ENCODE results near the gene ZNF254.
"Not testable (repeated sequence)": the region's sequence is repeated elsewhere in the genome, so short reads cannot be mapped to it uniquely, and the experiment has no call there.

Gene ZNF254

GRCh38 chr19:24086974-24087595 lies at the start of gene ZNF254:
Gene ZNF254 (plus strand): TSS chr19:24087187. CDS start chr19:24087308, 121 bp downstream.
- DNase-seq = peak; percentile 84

- DNase-seq = no peak
These were observed 46.4 kb upstream of the ZNF254 start for GRCh38 chr19:24040621-24041020.

- DNase-seq = not testable (repeated sequence)
These were observed 45.7 kb upstream of the ZNF254 start for GRCh38 chr19:24041326-24041725.

GRCh38 chr19:24046550-24046949 lies 40.4 kb upstream of the ZNF254 start:
- DNase-seq = no peak

GRCh38 chr19:24048261-24048660 lies 38.7 kb upstream of the ZNF254 start:
- DNase-seq = no peak

- DNase-seq = no peak
These were observed 37.5 kb upstream of the ZNF254 start for GRCh38 chr19:24049537-24049936.

- no peak for DNase-seq
These were observed 35.5 kb upstream of the ZNF254 start for GRCh38 chr19:24051516-24051915.

- no peak for DNase-seq
These were observed 34.2 kb upstream of the ZNF254 start for GRCh38 chr19:24052811-24053210.

- no peak for DNase-seq
These were observed 33.4 kb upstream of the ZNF254 start for GRCh38 chr19:24053601-24054000.

GRCh38 chr19:24054044-24054935 lies 32.7 kb upstream of the ZNF254 start:
- no peak for DNase-seq

GRCh38 chr19:24055548-24055947 lies 31.4 kb upstream of the ZNF254 start:
- no peak for DNase-seq

- no peak for DNase-seq
These were observed 29.8 kb upstream of the ZNF254 start for GRCh38 chr19:24057144-24057543.

GRCh38 chr19:24059563-24060295 lies 27.3 kb upstream of the ZNF254 start:
- no peak for DNase-seq

- no peak for DNase-seq
These were observed 26.2 kb upstream of the ZNF254 start for GRCh38 chr19:24060687-24061356.

GRCh38 chr19:24062190-24062589 lies 24.8 kb upstream of the ZNF254 start:
- no peak for DNase-seq

- DNase-seq = no peak
These were observed 23.7 kb upstream of the ZNF254 start for GRCh38 chr19:24063295-24063694.

- DNase-seq = no peak
These were observed 22.8 kb upstream of the ZNF254 start for GRCh38 chr19:24064175-24064574.

- no peak for DNase-seq
These were observed 21.7 kb upstream of the ZNF254 start for GRCh38 chr19:24065243-24065642.

GRCh38 chr19:24065865-24066604 lies 21.0 kb upstream of the ZNF254 start:
- no peak for DNase-seq

- no peak for DNase-seq
These were observed 16.9 kb upstream of the ZNF254 start for GRCh38 chr19:24069905-24070657.

GRCh38 chr19:24071078-24071477 lies 15.9 kb upstream of the ZNF254 start:
- no peak for DNase-seq

GRCh38 chr19:24072720-24073119 lies 14.3 kb upstream of the ZNF254 start:
- DNase-seq = no peak

All from CD4-positive, alpha-beta T cell treated with Interleukin-12 subunit alpha and Interleukin-12 subunit beta, for 1 hour (primary cell).